ENCODE data around the gene KLK7.

Gene KLK7

GRCh38 chr19:51027873-51028272, 44.2 kb upstream of the KLK7 start:
- TF ChIP-seq SIN3A (IDR thresholded peaks at IDR 0.05; ENCODE audit: borderline replicate concordance, insufficient read depth, low read length) (no peak), FOXP2 (optimal IDR thresholded peaks at IDR 0.05; ENCODE audit: borderline replicate concordance, extremely low read depth, extremely low read length, insufficient read depth) (no peak), TAF1 (IDR thresholded peaks at IDR 0.05; ENCODE audit: borderline replicate concordance, insufficient read depth, low read length) (no peak), REST (IDR thresholded peaks at IDR 0.05; ENCODE audit: insufficient read depth in 1 of 2, low read depth in 2 of 2, low read length in 2 of 2) (no peak), POLR2AphosphoS5 (IDR thresholded peaks at IDR 0.05; ENCODE audit: low read depth, low read length) (no peak)

- TF ChIP-seq FOXP2 (optimal IDR thresholded peaks at IDR 0.05; ENCODE audit: borderline replicate concordance, extremely low read depth, extremely low read length, insufficient read depth): no peak
- no peak for TF ChIP-seq POLR2AphosphoS5 (IDR thresholded peaks at IDR 0.05; ENCODE audit: low read depth, low read length)
- no peak for TF ChIP-seq REST (IDR thresholded peaks at IDR 0.05; ENCODE audit: insufficient read depth in 1 of 2, low read depth in 2 of 2, low read length in 2 of 2)
- TF ChIP-seq SIN3A (IDR thresholded peaks at IDR 0.05; ENCODE audit: borderline replicate concordance, insufficient read depth, low read length): no peak
- no peak for TF ChIP-seq TAF1 (IDR thresholded peaks at IDR 0.05; ENCODE audit: borderline replicate concordance, insufficient read depth, low read length)
Measured at GRCh38 chr19:51027126-51027806, 43.5 kb upstream of the KLK7 start.

GRCh38 chr19:51026554-51026831, 42.8 kb upstream of the KLK7 start, which contains the start of gene KLK11:
KLK11 (minus strand) TSS chr19:51026616; CDS start chr19:51025631, 985 bp downstream.
- TF ChIP-seq POLR2AphosphoS5 (IDR thresholded peaks at IDR 0.05; ENCODE audit: low read depth, low read length) (no peak), SIN3A (IDR thresholded peaks at IDR 0.05; ENCODE audit: borderline replicate concordance, insufficient read depth, low read length) (no peak), FOXP2 (optimal IDR thresholded peaks at IDR 0.05; ENCODE audit: borderline replicate concordance, extremely low read depth, extremely low read length, insufficient read depth) (no peak), REST (IDR thresholded peaks at IDR 0.05; ENCODE audit: insufficient read depth in 1 of 2, low read depth in 2 of 2, low read length in 2 of 2) (no peak), TAF1 (IDR thresholded peaks at IDR 0.05; ENCODE audit: borderline replicate concordance, insufficient read depth, low read length) (no peak)

GRCh38 chr19:51025809-51026553, 42.3 kb upstream of the KLK7 start:
- TF ChIP-seq TAF1 (IDR thresholded peaks at IDR 0.05; ENCODE audit: borderline replicate concordance, insufficient read depth, low read length) (no peak), POLR2AphosphoS5 (IDR thresholded peaks at IDR 0.05; ENCODE audit: low read depth, low read length) (no peak), REST (IDR thresholded peaks at IDR 0.05; ENCODE audit: insufficient read depth in 1 of 2, low read depth in 2 of 2, low read length in 2 of 2) (no peak), FOXP2 (optimal IDR thresholded peaks at IDR 0.05; ENCODE audit: borderline replicate concordance, extremely low read depth, extremely low read length, insufficient read depth) (no peak), SIN3A (IDR thresholded peaks at IDR 0.05; ENCODE audit: borderline replicate concordance, insufficient read depth, low read length) (no peak)
